ENCODE measurements around the gene NAV2. TPM values are rescaled to one million over a fixed set of nuclear protein-coding genes. Genes with fewer than 3 reads are reported as not detected.

NAV2 gene
- total RNA-seq, 1 experiment from 2014 or later = 46.3 TPM

DNA sequence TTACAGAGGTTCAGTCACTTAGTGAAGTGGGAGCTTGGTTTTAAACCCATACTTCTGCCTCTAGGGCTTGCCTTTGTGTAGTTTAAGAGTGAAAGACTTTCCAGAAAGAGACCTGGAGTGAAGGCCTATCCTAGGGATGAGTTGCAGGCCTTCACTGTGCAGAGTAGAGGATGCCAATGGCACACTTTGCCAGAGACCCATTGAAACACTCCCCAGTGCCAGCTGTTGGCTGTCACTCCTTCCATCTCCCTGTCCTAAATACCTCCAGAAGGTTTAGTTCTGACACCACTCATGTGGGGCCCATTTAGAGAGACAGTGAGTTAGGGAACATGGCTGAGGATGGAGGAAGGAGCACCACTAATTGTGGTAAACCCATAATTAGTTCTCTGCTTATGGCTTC is 31.5 kb downstream of the NAV2 start:
- H3K4ac ChIP-seq (ENCODE audit: low read depth, low read length) = no peak overlapping the region
- H3K27me3 Mint-ChIP-seq (ENCODE audit: low read depth) = no peaks in the 10 kb centered on the region
- no peaks in the 10 kb centered on the region for H3K79me2 ChIP-seq (ENCODE audit: insufficient read depth, low read length)

More for the DNA sequence above, 31.5 kb downstream of the NAV2 start:
- no peak overlapping the region for H3K9ac ChIP-seq (ENCODE audit: extremely low read depth, insufficient read length, low read length)
- H4K91ac ChIP-seq (ENCODE audit: insufficient read length, low read depth, low read length) = no peak overlapping the region
- no peak overlapping the region for H3K27ac Mint-ChIP-seq
- no peaks in the 10 kb centered on the region for H3K79me1 ChIP-seq (ENCODE audit: insufficient read depth, low read depth, low read length, poor library complexity, severe bottlenecking)
- H3K23ac ChIP-seq (ENCODE audit: insufficient read length, low read depth, low read length) = no peak overlapping the region
- no peak for TF ChIP-seq CTCF (conservative IDR thresholded peaks at IDR 0.05)
- H2BK5ac ChIP-seq (ENCODE audit: insufficient read length, low read length) = no peak overlapping the region
- no peak overlapping the region for H2AK5ac ChIP-seq (ENCODE audit: insufficient read length, low read length)
- H2BK12ac ChIP-seq (ENCODE audit: insufficient read length, low read depth, low read length) = no peak overlapping the region
- no peak overlapping the region for H3K56ac ChIP-seq (ENCODE audit: insufficient read length, low read depth, low read length)
- H3T11ph ChIP-seq (ENCODE audit: low read length) = no peak overlapping the region
- no peaks in the 10 kb centered on the region for H3K27me3 ChIP-seq (ENCODE audit: insufficient read depth, low read length)
- H3K4me1 Mint-ChIP-seq = peaks cover 21% of the 10 kb centered on the region in 2 experiments
- no peak overlapping the region for H4K8ac ChIP-seq (replicated peaks; ENCODE audit: insufficient read length, low read depth, low read length)
- H3K18ac ChIP-seq (ENCODE audit: insufficient read length, low read depth, low read length) = no peak overlapping the region
- no peak overlapping the region for H4K5ac ChIP-seq (ENCODE audit: insufficient read length, low read depth, low read length)
- DNase-seq = no peak
- H2BK120ac ChIP-seq (ENCODE audit: low read depth, low read length, poor library complexity, severe bottlenecking) = no peak overlapping the region
- H2AFZ ChIP-seq (ENCODE audit: low read length) = no peak overlapping the region
- H3K4me1 ChIP-seq (ENCODE audit: insufficient read depth, low read length) = 0 out of 2 replicates have a peak, but pooled peaks cover 2% of the 10 kb centered on the region
- peaks cover 0 to 3% (median 0%) of the 10 kb centered on the region in 3 experiments; a peak in 1 of 7 replicates for H3K36me3 Mint-ChIP-seq (ENCODE audit: insufficient read depth in 1 of 3, low read depth in 3 of 3)
- no peaks in the 10 kb centered on the region for H4K20me1 ChIP-seq (ENCODE audit: control insufficient read depth, insufficient read depth, insufficient read length)
- peaks cover 7 to 11% of the 10 kb centered on the region in 2 experiments; a peak in 2 of 5 replicates for H3K9me3 Mint-ChIP-seq
- H3K4me2 ChIP-seq (ENCODE audit: insufficient read depth, insufficient read length, low read length) = no peak overlapping the region
- no peak overlapping the region for H2BK15ac ChIP-seq (ENCODE audit: low read depth, low read length)
- no peaks in the 10 kb centered on the region for H3K9me3 ChIP-seq (ENCODE audit: control insufficient read depth, low read depth, low read length)
- no peak overlapping the region for H3K4me3 Mint-ChIP-seq
- H3K23me2 ChIP-seq (ENCODE audit: insufficient read length, low read depth, low read length, poor library complexity, severe bottlenecking) = no peaks in the 10 kb centered on the region
- H2BK20ac ChIP-seq (ENCODE audit: low read depth, low read length, poor library complexity, severe bottlenecking) = no peak overlapping the region
- H3K27ac ChIP-seq (ENCODE audit: insufficient read length, low read depth, low read length) = no peak overlapping the region
- no peak overlapping the region for H3K14ac ChIP-seq (ENCODE audit: insufficient read depth, low read length)
